HL-60 (cell line): ENCODE data around the gene LTB4R2.

Source experiments
- DNase-seq, 2 experiments: peaks; one replicate each; pipeline ENCODE4 v3.0.0-alpha.2; 2010 to 2020; ENCODE audit warnings: low read depth in 1 of 2, low spot score in 1 of 2
- H3K27ac ChIP-seq: fragments of 250-450 bp; sonication (Bioruptor Pico); replicated peaks from 2 replicates; pipeline ENCODE4 v1.5.1; 2020; ENCODE audit warnings: mild to moderate bottlenecking, moderate library complexity
- H3K27me3 ChIP-seq: fragments of 250-450 bp; sonication (Bioruptor Pico); 2 replicates; pipeline ENCODE4 v1.5.1; 2021; ENCODE audit warnings: mild to moderate bottlenecking, moderate library complexity; ENCODE audit not compliant: insufficient read depth, poor library complexity, severe bottlenecking
- H3K4me3 ChIP-seq: replicated peaks from 2 replicates; pipeline ENCODE4 v1.5.1; 2011; ENCODE audit warnings: mild to moderate bottlenecking, control low read depth, low read length; ENCODE audit not compliant: insufficient read depth
- CTCF ChIP-seq: IDR thresholded peaks from one replicate; pipeline ENCODE4 v1.5.1; 2011; ENCODE audit warnings: low read length, control low read depth, inconsistent platforms; ENCODE audit not compliant: insufficient read depth
- GABPA ChIP-seq: IDR thresholded peaks from 2 replicates; pipeline ENCODE4 v1.6.1; 2012; ENCODE audit warnings: low read depth
- POLR2AphosphoS5 ChIP-seq: IDR thresholded peaks from 2 replicates; pipeline ENCODE4 v1.6.1; 2012; ENCODE audit warnings: low read depth
- REST ChIP-seq: IDR thresholded peaks from 2 replicates; pipeline ENCODE4 v1.6.1; 2012; ENCODE audit warnings: low read depth; ENCODE audit not compliant: insufficient replicate concordance
- SPI1 ChIP-seq: IDR thresholded peaks from 2 replicates; pipeline ENCODE4 v1.6.1; 2012; ENCODE audit warnings: low read depth, mild to moderate bottlenecking, borderline replicate concordance
- long read RNA-seq: library from polyadenylated mRNA; unstranded; transcript quantifications from one replicate; pipeline ENCODE4 v2.0.0, GENCODE V29; 2020

The LTB4R2 gene
- long read RNA-seq, transcript LTB4R2-202 (1 exons, 3,092 nt): major isoform, 5 of 12 reads
- long read RNA-seq, partial matches to known transcripts: 0 of 12 reads
- long read RNA-seq, other reads (novel, unspliced or antisense): 7 of 12 reads

- TF ChIP-seq POLR2AphosphoS5: 0 out of 2 replicates have a peak, but pooled peaks have one; percentile 15
- no peak for TF ChIP-seq SPI1
- no peak for TF ChIP-seq CTCF
- DNase-seq: no peak
- Histone ChIP-seq H3K27ac (peak within 1 kb of the TSS; percentile 93), H3K27me3 (no peaks in the 10 kb centered on the region), H3K4me3 (peak within 1 kb of the TSS; percentile 47)
These were observed at the start of gene LTB4R2 for GRCh38 chr14:24309538-24310264. TSS of gene LTB4R2 (plus strand) at chr14:24310140. CDS start at chr14:24310665, 525 bp downstream.

GRCh38 chr14:24260780-24261157 is 49.2 kb upstream of the LTB4R2 start:
- TF ChIP-seq GABPA: no peak
- TF ChIP-seq SPI1: no peak
- TF ChIP-seq POLR2AphosphoS5: no peak
- no peak for TF ChIP-seq REST
- no peak for TF ChIP-seq CTCF
- no peaks in the 10 kb centered on the region for H3K27me3 ChIP-seq
- no peak overlapping the region for H3K27ac ChIP-seq
- no peak for DNase-seq
- H3K4me3 ChIP-seq: no peak overlapping the region

GRCh38 chr14:24261256-24261968 is 48.5 kb upstream of the LTB4R2 start:
- no peak overlapping the region for H3K27ac ChIP-seq
- no peak for DNase-seq
- no peak for TF ChIP-seq CTCF
- TF ChIP-seq POLR2AphosphoS5: no peak
- no peak for TF ChIP-seq SPI1
- no peak for TF ChIP-seq REST
- TF ChIP-seq GABPA: no peak

More at GRCh38 chr14:24261256-24261968, 48.5 kb upstream of the LTB4R2 start:
- no peak overlapping the region for H3K4me3 ChIP-seq
- H3K27me3 ChIP-seq: no peaks in the 10 kb centered on the region
